Activated naive CD8-positive, alpha-beta T cell treated with anti-CD3 and anti-CD28 coated beads, Interleukin-2, amount 50 U/mL, for 24 hours (primary cell): ENCODE data around the gene HAND2.

Source experiments
- ATAC-seq: fragments of 150-1000 bp; cut with Tn5 transposase; one replicate; pipeline ENCODE4 v1.10.0; 2021
- DNase-seq: peaks from one replicate; pipeline ENCODE4 v3.0.0; 2021
- H3K27ac Mint-ChIP-seq: one replicate; pipeline ENCODE4 v1.8.0; 2021; ENCODE audit warnings: mild to moderate bottlenecking, mixed read lengths
- H3K27me3 Mint-ChIP-seq: one replicate; pipeline ENCODE4 v1.8.0; 2021; ENCODE audit warnings: mixed read lengths
- H3K36me3 Mint-ChIP-seq: one replicate; pipeline ENCODE4 v1.8.0; 2021; ENCODE audit warnings: low read depth, mixed read lengths
- H3K4me1 Mint-ChIP-seq: one replicate; pipeline ENCODE4 v1.8.0; 2021; ENCODE audit warnings: mixed read lengths
- H3K4me3 Mint-ChIP-seq: one replicate; pipeline ENCODE4 v1.8.0; 2021; ENCODE audit warnings: mild to moderate bottlenecking, moderate library complexity, mixed read lengths
- H3K9me3 Mint-ChIP-seq: one replicate; pipeline ENCODE4 v1.8.0; 2021; ENCODE audit warnings: mixed read lengths

HAND2 gene

GRCh38 chr4:173530326-173531085, 477 bp upstream of the HAND2 start:
- H3K27me3 Mint-ChIP-seq: peaks cover 87% of the 10 kb centered on the region

GRCh38 chr4:173528378-173529321, 1.4 kb downstream of the HAND2 start:
- Mint-ChIP-seq H3K4me1 (peaks cover 22% of the 10 kb centered on the region), H3K27me3 (peaks cover 87% of the 10 kb centered on the region), H3K9me3 (peaks cover 5% of the 10 kb centered on the region), H3K36me3 (peaks cover 13% of the 10 kb centered on the region), H3K4me3 (peak overlapping the region; percentile 25), H3K27ac (peak overlapping the region; percentile 46)
- ATAC-seq (no peak), DNase-seq (no peak)

More at GRCh38 chr4:173530326-173531085, 477 bp upstream of the HAND2 start:
- ATAC-seq (no peak), DNase-seq (no peak)
- H3K4me3 Mint-ChIP-seq: peak overlapping the region; percentile 65
- peaks cover 5% of the 10 kb centered on the region for H3K9me3 Mint-ChIP-seq
- H3K27ac Mint-ChIP-seq: no peak overlapping the region
- peaks cover 22% of the 10 kb centered on the region for H3K4me1 Mint-ChIP-seq
- peaks cover 13% of the 10 kb centered on the region for H3K36me3 Mint-ChIP-seq

GRCh38 chr4:173527103-173527891, 2.7 kb downstream of the HAND2 start:
- Mint-ChIP-seq H3K27ac (no peak overlapping the region), H3K4me1 (peaks cover 25% of the 10 kb centered on the region), H3K27me3 (peaks cover 86% of the 10 kb centered on the region), H3K36me3 (peaks cover 17% of the 10 kb centered on the region), H3K4me3 (no peak overlapping the region), H3K9me3 (peaks cover 5% of the 10 kb centered on the region)
- DNase-seq (no peak), ATAC-seq (no peak)

GRCh38 chr4:173526724-173527102, 3.3 kb downstream of the HAND2 start:
- Mint-ChIP-seq H3K4me3 (no peak overlapping the region), H3K36me3 (peaks cover 17% of the 10 kb centered on the region), H3K9me3 (peaks cover 5% of the 10 kb centered on the region), H3K27me3 (peaks cover 86% of the 10 kb centered on the region), H3K4me1 (peaks cover 27% of the 10 kb centered on the region), H3K27ac (no peak overlapping the region)
- DNase-seq: no peak
- no peak for ATAC-seq

- Mint-ChIP-seq H3K4me3 (no peak overlapping the region), H3K9me3 (peaks cover 7% of the 10 kb centered on the region), H3K27ac (peak overlapping the region; percentile 45), H3K36me3 (peaks cover 15% of the 10 kb centered on the region), H3K4me1 (peaks cover 25% of the 10 kb centered on the region), H3K27me3 (peaks cover 86% of the 10 kb centered on the region)
- ATAC-seq (no peak), DNase-seq (no peak)
Observed at GRCh38 chr4:173526027-173526482, 4.0 kb downstream of the HAND2 start.

- DNase-seq: no peak
- peaks cover 15% of the 10 kb centered on the region for H3K36me3 Mint-ChIP-seq
- no peak overlapping the region for H3K27ac Mint-ChIP-seq
- no peak for ATAC-seq
- peaks cover 24% of the 10 kb centered on the region for H3K4me1 Mint-ChIP-seq
- no peak overlapping the region for H3K4me3 Mint-ChIP-seq
- H3K27me3 Mint-ChIP-seq: peaks cover 87% of the 10 kb centered on the region
- peaks cover 9% of the 10 kb centered on the region for H3K9me3 Mint-ChIP-seq
Observed at GRCh38 chr4:173525118-173526011, 4.7 kb downstream of the HAND2 start.

GRCh38 chr4:173524218-173525117, 5.6 kb downstream of the HAND2 start:
- no peak for DNase-seq
- H3K4me1 Mint-ChIP-seq: peaks cover 19% of the 10 kb centered on the region
- peaks cover 9% of the 10 kb centered on the region for H3K9me3 Mint-ChIP-seq
- H3K36me3 Mint-ChIP-seq: peaks cover 15% of the 10 kb centered on the region
- peaks cover 88% of the 10 kb centered on the region for H3K27me3 Mint-ChIP-seq
- H3K27ac Mint-ChIP-seq: no peak overlapping the region
- no peak overlapping the region for H3K4me3 Mint-ChIP-seq
- no peak for ATAC-seq

- H3K27ac Mint-ChIP-seq: no peak overlapping the region
- ATAC-seq (no peak), DNase-seq (no peak)
- H3K9me3 Mint-ChIP-seq: peaks cover 9% of the 10 kb centered on the region
- no peak overlapping the region for H3K4me3 Mint-ChIP-seq
- peaks cover 92% of the 10 kb centered on the region for H3K27me3 Mint-ChIP-seq
- peaks cover 11% of the 10 kb centered on the region for H3K36me3 Mint-ChIP-seq
- peaks cover 16% of the 10 kb centered on the region for H3K4me1 Mint-ChIP-seq
Observed at GRCh38 chr4:173522951-173523395, 7.1 kb downstream of the HAND2 start.

- H3K4me3 Mint-ChIP-seq: peak overlapping the region; percentile 36
- no peak for DNase-seq
- H3K27ac Mint-ChIP-seq: peak overlapping the region; percentile 52
- peaks cover 94% of the 10 kb centered on the region for H3K27me3 Mint-ChIP-seq
- H3K9me3 Mint-ChIP-seq: peaks cover 9% of the 10 kb centered on the region
- H3K4me1 Mint-ChIP-seq: peaks cover 15% of the 10 kb centered on the region
- peaks cover 11% of the 10 kb centered on the region for H3K36me3 Mint-ChIP-seq
- ATAC-seq: no peak
Observed at GRCh38 chr4:173522160-173522950, 7.7 kb downstream of the HAND2 start.

- Mint-ChIP-seq H3K9me3 (peaks cover 9% of the 10 kb centered on the region), H3K4me1 (peaks cover 15% of the 10 kb centered on the region), H3K27me3 (peaks cover 93% of the 10 kb centered on the region), H3K36me3 (peaks cover 9% of the 10 kb centered on the region), H3K4me3 (no peak overlapping the region), H3K27ac (peak overlapping the region; percentile 52)
- DNase-seq: no peak
- no peak for ATAC-seq
Observed at GRCh38 chr4:173521467-173522159, 8.4 kb downstream of the HAND2 start.

GRCh38 chr4:173520921-173521466, 9.0 kb downstream of the HAND2 start:
- H3K36me3 Mint-ChIP-seq: peaks cover 8% of the 10 kb centered on the region
- DNase-seq (no peak), ATAC-seq (no peak)
- H3K27ac Mint-ChIP-seq: no peak overlapping the region
- H3K4me1 Mint-ChIP-seq: peaks cover 14% of the 10 kb centered on the region
- peaks cover 95% of the 10 kb centered on the region for H3K27me3 Mint-ChIP-seq
- peaks cover 11% of the 10 kb centered on the region for H3K9me3 Mint-ChIP-seq
- H3K4me3 Mint-ChIP-seq: no peak overlapping the region
